ENCODE data around the gene HCN3.

- TF ChIP-seq, protein P1, sequence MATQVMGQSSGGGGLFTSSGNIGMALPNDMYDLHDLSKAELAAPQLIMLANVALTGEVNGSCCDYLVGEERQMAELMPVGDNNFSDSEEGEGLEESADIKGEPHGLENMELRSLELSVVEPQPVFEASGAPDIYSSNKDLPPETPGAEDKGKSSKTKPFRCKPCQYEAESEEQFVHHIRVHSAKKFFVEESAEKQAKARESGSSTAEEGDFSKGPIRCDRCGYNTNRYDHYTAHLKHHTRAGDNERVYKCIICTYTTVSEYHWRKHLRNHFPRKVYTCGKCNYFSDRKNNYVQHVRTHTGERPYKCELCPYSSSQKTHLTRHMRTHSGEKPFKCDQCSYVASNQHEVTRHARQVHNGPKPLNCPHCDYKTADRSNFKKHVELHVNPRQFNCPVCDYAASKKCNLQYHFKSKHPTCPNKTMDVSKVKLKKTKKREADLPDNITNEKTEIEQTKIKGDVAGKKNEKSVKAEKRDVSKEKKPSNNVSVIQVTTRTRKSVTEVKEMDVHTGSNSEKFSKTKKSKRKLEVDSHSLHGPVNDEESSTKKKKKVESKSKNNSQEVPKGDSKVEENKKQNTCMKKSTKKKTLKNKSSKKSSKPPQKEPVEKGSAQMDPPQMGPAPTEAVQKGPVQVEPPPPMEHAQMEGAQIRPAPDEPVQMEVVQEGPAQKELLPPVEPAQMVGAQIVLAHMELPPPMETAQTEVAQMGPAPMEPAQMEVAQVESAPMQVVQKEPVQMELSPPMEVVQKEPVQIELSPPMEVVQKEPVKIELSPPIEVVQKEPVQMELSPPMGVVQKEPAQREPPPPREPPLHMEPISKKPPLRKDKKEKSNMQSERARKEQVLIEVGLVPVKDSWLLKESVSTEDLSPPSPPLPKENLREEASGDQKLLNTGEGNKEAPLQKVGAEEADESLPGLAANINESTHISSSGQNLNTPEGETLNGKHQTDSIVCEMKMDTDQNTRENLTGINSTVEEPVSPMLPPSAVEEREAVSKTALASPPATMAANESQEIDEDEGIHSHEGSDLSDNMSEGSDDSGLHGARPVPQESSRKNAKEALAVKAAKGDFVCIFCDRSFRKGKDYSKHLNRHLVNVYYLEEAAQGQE (IDR thresholded peaks at IDR 0.05; ENCODE audit: insufficient replicate concordance, low read depth), result no peak
- TF ChIP-seq POLR2AphosphoS5 (IDR thresholded peaks at IDR 0.05; ENCODE audit: low read depth) (no peak), CTCF (IDR thresholded peaks at IDR 0.05; ENCODE audit: insufficient read depth, low read length) (no peak)
These were observed 28.7 kb downstream of the HCN3 start for GRCh38 chr1:155305881-155306391.
